ENCODE data around the gene TMEM259.

The TMEM259 gene

GRCh38 chr19:1020868-1021425, at the start of gene TMEM259:
Gene TMEM259, minus strand, starts transcription at chr19:1021123. Its CDS starts 127 bp downstream, at chr19:1020996.
- H3K36me3 ChIP-seq = peaks cover 24% of the 10 kb centered on the region
- H3K4me3 ChIP-seq (ENCODE audit: low read depth, low read length) = peak within 1 kb of the TSS; percentile 69
- H3K9me3 ChIP-seq (ENCODE audit: severe bottlenecking) = no peaks in the 10 kb centered on the region
- TF ChIP-seq CTCF (IDR thresholded peaks at IDR 0.05; ENCODE audit: low read depth, low read length) = no peak
- H3K27me3 ChIP-seq (ENCODE audit: insufficient read depth, low read depth, severe bottlenecking) = no peaks in the 10 kb centered on the region
- DNase-seq = peak; percentile 98
- peak within 1 kb of the TSS; percentile 89 for H3K27ac ChIP-seq

- DNase-seq = no peak
Observed at GRCh38 chr19:1070576-1070930, 49.6 kb upstream of the TMEM259 start.

GRCh38 chr19:1069009-1069779, 48.3 kb upstream of the TMEM259 start:
- Histone ChIP-seq H3K36me3 (no peaks in the 10 kb centered on the region; the same call in none of the 2 replicates), H3K4me3 (ENCODE audit: low read depth, low read length) (no peak overlapping the region), H3K9me3 (ENCODE audit: severe bottlenecking) (no peaks in the 10 kb centered on the region), H3K27me3 (ENCODE audit: insufficient read depth, low read depth, severe bottlenecking) (no peaks in the 10 kb centered on the region), H3K27ac (no peak overlapping the region)
- no peak for DNase-seq
- no peak for TF ChIP-seq CTCF (IDR thresholded peaks at IDR 0.05; ENCODE audit: low read depth, low read length)

More at GRCh38 chr19:1070576-1070930, 49.6 kb upstream of the TMEM259 start:
- no peak for TF ChIP-seq CTCF (IDR thresholded peaks at IDR 0.05; ENCODE audit: low read depth, low read length)
- H3K27ac ChIP-seq = no peak overlapping the region
- H3K36me3 ChIP-seq = no peaks in the 10 kb centered on the region; the same call in 1 of the 2 replicates
- H3K4me3 ChIP-seq (ENCODE audit: low read depth, low read length) = no peak overlapping the region
- no peaks in the 10 kb centered on the region for H3K27me3 ChIP-seq (ENCODE audit: insufficient read depth, low read depth, severe bottlenecking)
- H3K9me3 ChIP-seq (ENCODE audit: severe bottlenecking) = no peaks in the 10 kb centered on the region

- no peak for TF ChIP-seq CTCF (IDR thresholded peaks at IDR 0.05; ENCODE audit: low read depth, low read length)
- no peak overlapping the region for H3K27ac ChIP-seq
- H3K36me3 ChIP-seq = peaks cover 6% of the 10 kb centered on the region
- H3K4me3 ChIP-seq (ENCODE audit: low read depth, low read length) = no peak overlapping the region; the same call in 1 of the 2 replicates
- H3K27me3 ChIP-seq (ENCODE audit: insufficient read depth, low read depth, severe bottlenecking) = no peaks in the 10 kb centered on the region
- H3K9me3 ChIP-seq (ENCODE audit: severe bottlenecking) = peaks cover 2% of the 10 kb centered on the region
- no peak for DNase-seq
Observed at GRCh38 chr19:1068009-1069001, 47.4 kb upstream of the TMEM259 start.

- peaks cover 2% of the 10 kb centered on the region for H3K9me3 ChIP-seq (ENCODE audit: severe bottlenecking)
- DNase-seq = no peak
- TF ChIP-seq CTCF (IDR thresholded peaks at IDR 0.05; ENCODE audit: low read depth, low read length) = no peak
- peak overlapping the region; percentile 63 for H3K4me3 ChIP-seq (ENCODE audit: low read depth, low read length)
- H3K27me3 ChIP-seq (ENCODE audit: insufficient read depth, low read depth, severe bottlenecking) = no peaks in the 10 kb centered on the region
- no peak overlapping the region for H3K27ac ChIP-seq
- peaks cover 7% of the 10 kb centered on the region for H3K36me3 ChIP-seq
Observed at GRCh38 chr19:1067341-1067957, 46.5 kb upstream of the TMEM259 start.

All from WERI-Rb-1 (cell line).